ENCODE results near the gene SERPINA5.
"Not testable (repeated sequence)": the region's sequence is repeated elsewhere in the genome, so short reads cannot be mapped to it uniquely, and the experiment has no call there.

The SERPINA5 gene

GRCh38 chr14:94601884-94602391 lies 20.7 kb downstream of the SERPINA5 start:
- DNase-seq (ENCODE audit: low spot score): peak; percentile 58

- no peak for DNase-seq (ENCODE audit: low spot score)
Measured at GRCh38 chr14:94602722-94603121, 21.5 kb downstream of the SERPINA5 start.

GRCh38 chr14:94605361-94605760 lies 24.1 kb downstream of the SERPINA5 start:
- no peak for DNase-seq (ENCODE audit: low spot score)

- not testable (repeated sequence) for DNase-seq (ENCODE audit: low spot score)
Measured at GRCh38 chr14:94608966-94609365, 27.7 kb downstream of the SERPINA5 start.

GRCh38 chr14:94611179-94611578 lies 30.0 kb downstream of the SERPINA5 start:
- DNase-seq (ENCODE audit: low spot score): no peak

- DNase-seq (ENCODE audit: low spot score): no peak
Measured at GRCh38 chr14:94612174-94612573, 30.9 kb downstream of the SERPINA5 start, which contains the start of gene SERPINA3. Gene SERPINA3, plus strand, starts transcription at chr14:94612391. Its CDS starts 2,051 bp downstream, at chr14:94614442.

GRCh38 chr14:94612580-94613554 lies 31.6 kb downstream of the SERPINA5 start:
- peak; percentile 35 for DNase-seq (ENCODE audit: low spot score)

- DNase-seq (ENCODE audit: low spot score): no peak
Measured at GRCh38 chr14:94613720-94614644, 32.8 kb downstream of the SERPINA5 start.

- DNase-seq (ENCODE audit: low spot score): no peak
Measured at GRCh38 chr14:94614802-94615201, 33.6 kb downstream of the SERPINA5 start.

- DNase-seq (ENCODE audit: low spot score): no peak
Measured at GRCh38 chr14:94615254-94615653, 34.0 kb downstream of the SERPINA5 start.

- DNase-seq (ENCODE audit: low spot score): no peak
Measured at GRCh38 chr14:94615823-94616570, 34.8 kb downstream of the SERPINA5 start.

- DNase-seq (ENCODE audit: low spot score): no peak
Measured at GRCh38 chr14:94617366-94617941, 36.2 kb downstream of the SERPINA5 start.

GRCh38 chr14:94617988-94618822 lies 37.0 kb downstream of the SERPINA5 start:
- no peak for DNase-seq (ENCODE audit: low spot score)

- no peak for DNase-seq (ENCODE audit: low spot score)
Measured at GRCh38 chr14:94619297-94619696, 38.1 kb downstream of the SERPINA5 start.

- DNase-seq (ENCODE audit: low spot score): no peak
Measured at GRCh38 chr14:94620597-94620996, 39.4 kb downstream of the SERPINA5 start.

- DNase-seq (ENCODE audit: low spot score): no peak
Measured at GRCh38 chr14:94621358-94622134, 40.3 kb downstream of the SERPINA5 start.

GRCh38 chr14:94622653-94623421 lies 41.6 kb downstream of the SERPINA5 start:
- no peak for DNase-seq (ENCODE audit: low spot score)

- no peak for DNase-seq (ENCODE audit: low spot score)
Measured at GRCh38 chr14:94623422-94623809, 42.2 kb downstream of the SERPINA5 start.

All from SW480 (cell line).